Natural killer cell treated with Interleukin-12 subunit alpha and Interleukin-12 subunit beta and Interleukin-15 and Interleukin-18, amount 100 ng/mL, for 72 hours (primary cell): ENCODE results near the gene FOXP2. TPM values are rescaled to one million over a fixed set of nuclear protein-coding genes. Genes with fewer than 3 reads are reported as not detected.

Experiments
- ATAC-seq, 2 donors: fragments of 150-1000 bp; cut with Tn5 transposase in 1 of 2; sonication (Bioruptor Pico), chemical (Tn5 transposase) in 1 of 2; 2 replicates each; pipeline ENCODE4 v1.10.0; 2021
- DNase-seq: peaks from one replicate; pipeline ENCODE4 v3.0.0; 2022; ENCODE audit warnings: low spot score
- H3K27ac Mint-ChIP-seq, 2 donors: 1 replicate in 1 of 2; 2 replicates in 1 of 2; pipeline ENCODE4 v1.8.0; 2022; ENCODE audit warnings: mixed read lengths in 2 of 2, mild to moderate bottlenecking in 1 of 2, moderate library complexity in 1 of 2
- H3K27me3 Mint-ChIP-seq, 2 donors: 1 replicate in 1 of 2; 2 replicates in 1 of 2; pipeline ENCODE4 v1.8.0; 2022; ENCODE audit warnings: mixed read lengths in 2 of 2
- H3K36me3 Mint-ChIP-seq: one replicate; pipeline ENCODE4 v1.8.0; 2022; ENCODE audit warnings: mixed read lengths
- H3K4me1 Mint-ChIP-seq, 2 donors: 1 replicate in 1 of 2; 2 replicates in 1 of 2; pipeline ENCODE4 v1.8.0; 2022; ENCODE audit warnings: low read depth in 2 of 2, mixed read lengths in 2 of 2, mild to moderate bottlenecking in 1 of 2
- H3K4me3 Mint-ChIP-seq: one replicate; pipeline ENCODE4 v1.8.0; 2022; ENCODE audit warnings: mixed read lengths
- H3K9me3 Mint-ChIP-seq: 2 replicates; pipeline ENCODE4 v1.8.0; 2022; ENCODE audit warnings: mixed read lengths
- total RNA-seq, 2 donors: library from RNA; stranded (reverse); gene quantifications; one replicate each; pipeline ENCODE4 v1.2.3, GENCODE V29; 2022

Gene FOXP2
- total RNA-seq, 2 donors from 2014 or later, result not detected

DNA sequence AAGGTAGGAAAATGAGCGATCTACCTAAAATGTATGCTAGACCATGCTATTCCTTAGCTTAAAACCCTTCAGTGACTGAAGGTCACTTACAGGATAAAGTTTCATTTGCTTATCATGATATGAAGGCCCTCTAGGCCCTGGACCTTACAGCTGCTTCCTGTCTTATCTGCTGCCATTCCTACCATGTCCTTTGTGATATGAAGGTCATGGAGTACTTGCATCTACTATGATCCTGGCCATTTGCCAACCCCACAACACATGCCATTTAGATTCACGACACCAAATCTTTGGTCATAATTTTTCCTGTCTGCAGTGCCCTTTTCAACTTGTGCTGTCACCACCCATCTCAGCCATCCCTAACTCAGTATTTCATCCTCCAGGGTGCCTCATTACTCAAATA, 325.5 kb downstream of the FOXP2 start:
- H3K27me3 Mint-ChIP-seq, result peaks cover 0 to 7% of the 10 kb centered on the region in 2 donors

DNA sequence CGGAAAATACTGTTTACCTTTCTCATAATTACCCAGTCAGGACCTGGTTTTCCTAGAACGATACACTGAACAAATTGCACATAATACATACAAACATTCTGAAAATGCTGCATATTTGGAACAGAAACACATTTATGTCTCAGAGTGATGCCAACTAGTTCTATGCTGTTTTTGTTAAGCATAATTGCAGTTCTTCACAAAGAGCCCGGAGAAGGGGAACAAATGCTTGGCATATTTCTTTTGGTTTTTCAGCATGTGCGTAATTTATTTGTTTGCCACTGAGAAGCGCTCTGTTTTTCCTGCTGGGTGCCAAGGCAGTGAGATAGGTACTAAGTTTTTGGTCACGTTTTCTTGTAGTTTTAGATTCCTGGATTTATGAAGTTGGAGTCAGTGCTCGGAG, 326.3 kb downstream of the FOXP2 start:
- DNase-seq (no peak), ATAC-seq (no peak)
- Mint-ChIP-seq H3K27me3 (peaks cover 0 to 7% of the 10 kb centered on the region in 2 donors), H3K27ac (no peak overlapping the region), H3K36me3 (no peaks in the 10 kb centered on the region), H3K4me1 (no peaks in the 10 kb centered on the region), H3K4me3 (no peak overlapping the region), H3K9me3 (no peaks in the 10 kb centered on the region)

More for the DNA sequence above, 325.5 kb downstream of the FOXP2 start:
- DNase-seq, result no peak
- Mint-ChIP-seq H3K36me3 (no peaks in the 10 kb centered on the region), H3K9me3 (no peaks in the 10 kb centered on the region), H3K4me1 (no peaks in the 10 kb centered on the region), H3K27ac (no peak overlapping the region), H3K4me3 (no peak overlapping the region)
- ATAC-seq, result no peak

DNA sequence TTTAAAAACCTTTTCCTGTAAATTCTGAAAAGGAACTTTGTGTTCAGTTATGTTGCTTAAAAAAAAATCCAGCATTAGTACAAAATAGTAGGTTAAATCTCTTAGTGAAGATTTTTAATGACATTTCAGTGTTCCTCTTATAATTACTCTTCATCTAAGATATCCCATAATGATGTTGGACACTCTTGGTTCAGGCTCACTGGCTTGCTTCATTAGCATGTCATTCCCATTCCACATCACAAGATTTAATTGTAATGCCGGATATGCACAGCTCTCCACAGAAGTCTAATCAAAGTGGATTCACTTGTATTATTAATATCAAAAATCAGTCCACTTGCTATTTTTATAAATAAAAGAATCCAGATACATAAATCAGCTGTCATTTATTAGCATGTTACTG, 327.3 kb downstream of the FOXP2 start:
- H3K4me3 Mint-ChIP-seq, result no peak overlapping the region
- no peaks in the 10 kb centered on the region for H3K4me1 Mint-ChIP-seq
- H3K27ac Mint-ChIP-seq, result no peak overlapping the region
- H3K36me3 Mint-ChIP-seq, result no peaks in the 10 kb centered on the region
- H3K27me3 Mint-ChIP-seq, result peaks cover 0 to 7% of the 10 kb centered on the region in 2 donors
- ATAC-seq, result no peak
- no peak for DNase-seq
- H3K9me3 Mint-ChIP-seq, result no peaks in the 10 kb centered on the region
